ENCODE results near the gene HSPG2.

The HSPG2 gene

DNA sequence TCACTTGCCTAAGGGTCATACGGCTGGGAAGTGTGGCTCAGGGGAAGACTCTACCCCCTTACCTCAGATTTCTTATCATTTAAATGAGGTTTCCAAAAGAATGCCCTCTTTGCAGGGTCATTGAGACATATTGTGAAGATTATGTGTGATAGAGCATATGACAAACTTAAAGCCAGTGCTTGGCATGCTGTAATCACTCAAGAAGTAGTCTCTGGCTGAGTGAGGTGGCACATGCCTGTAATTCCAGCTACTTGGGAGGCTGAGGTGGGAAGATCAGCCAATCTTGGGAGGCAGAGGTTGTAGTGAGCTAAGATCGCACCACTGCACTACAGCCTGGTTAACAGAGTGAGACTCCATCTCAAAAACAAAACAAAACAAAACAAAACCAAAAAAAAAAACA is 132.6 kb downstream of the HSPG2 start:
- Histone ChIP-seq H4K20me1 (ENCODE audit: insufficient read depth) (no peaks in the 10 kb centered on the region), H3K27me3 (ENCODE audit: insufficient read depth, low read depth) (no peaks in the 10 kb centered on the region), H2AFZ (ENCODE audit: low read depth) (no peak overlapping the region), H3K4me3 (IDR thresholded peaks at IDR 0.05; ENCODE audit: insufficient read depth, low read depth, low read length) (no peak overlapping the region), H3K9ac (no peak overlapping the region), H3K4me2 (no peak overlapping the region), H3K27ac (no peak overlapping the region), H3K36me3 (ENCODE audit: insufficient read depth) (no peaks in the 10 kb centered on the region), H3K79me2 (ENCODE audit: insufficient read depth, low read depth) (no peaks in the 10 kb centered on the region), H3K4me1 (ENCODE audit: low read depth, poor library complexity, severe bottlenecking) (no peaks in the 10 kb centered on the region)
- TF ChIP-seq, protein P1, sequence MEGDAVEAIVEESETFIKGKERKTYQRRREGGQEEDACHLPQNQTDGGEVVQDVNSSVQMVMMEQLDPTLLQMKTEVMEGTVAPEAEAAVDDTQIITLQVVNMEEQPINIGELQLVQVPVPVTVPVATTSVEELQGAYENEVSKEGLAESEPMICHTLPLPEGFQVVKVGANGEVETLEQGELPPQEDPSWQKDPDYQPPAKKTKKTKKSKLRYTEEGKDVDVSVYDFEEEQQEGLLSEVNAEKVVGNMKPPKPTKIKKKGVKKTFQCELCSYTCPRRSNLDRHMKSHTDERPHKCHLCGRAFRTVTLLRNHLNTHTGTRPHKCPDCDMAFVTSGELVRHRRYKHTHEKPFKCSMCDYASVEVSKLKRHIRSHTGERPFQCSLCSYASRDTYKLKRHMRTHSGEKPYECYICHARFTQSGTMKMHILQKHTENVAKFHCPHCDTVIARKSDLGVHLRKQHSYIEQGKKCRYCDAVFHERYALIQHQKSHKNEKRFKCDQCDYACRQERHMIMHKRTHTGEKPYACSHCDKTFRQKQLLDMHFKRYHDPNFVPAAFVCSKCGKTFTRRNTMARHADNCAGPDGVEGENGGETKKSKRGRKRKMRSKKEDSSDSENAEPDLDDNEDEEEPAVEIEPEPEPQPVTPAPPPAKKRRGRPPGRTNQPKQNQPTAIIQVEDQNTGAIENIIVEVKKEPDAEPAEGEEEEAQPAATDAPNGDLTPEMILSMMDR (conservative IDR thresholded peaks at IDR 0.05; ENCODE audit: low read depth, low read length): no peak

DNA sequence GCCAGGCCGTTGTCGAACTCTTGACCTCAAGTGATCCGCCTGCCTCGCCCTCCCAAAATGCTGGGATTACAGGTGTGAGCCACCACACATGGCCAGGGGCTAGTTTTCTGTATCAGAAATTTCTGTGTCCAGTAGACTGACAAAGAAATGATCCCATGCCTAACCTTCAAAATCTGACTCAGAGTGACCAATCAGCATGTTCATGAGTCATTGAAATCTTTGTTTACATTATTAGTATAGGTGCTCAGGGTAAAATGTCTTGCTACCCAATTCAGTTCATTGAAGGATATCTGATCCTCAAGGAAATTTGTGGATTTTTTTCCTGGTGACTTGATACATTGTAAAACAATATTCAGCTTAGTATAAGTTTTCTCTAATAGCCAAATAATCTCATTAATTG is 136.0 kb downstream of the HSPG2 start:
- H3K9ac ChIP-seq: no peak overlapping the region
- no peaks in the 10 kb centered on the region for H3K79me2 ChIP-seq (ENCODE audit: insufficient read depth, low read depth)
- H3K36me3 ChIP-seq (ENCODE audit: insufficient read depth): no peaks in the 10 kb centered on the region
- no peaks in the 10 kb centered on the region for H3K4me1 ChIP-seq (ENCODE audit: low read depth, poor library complexity, severe bottlenecking)
- TF ChIP-seq, protein P1 (conservative IDR thresholded peaks at IDR 0.05; ENCODE audit: low read depth, low read length): no peak
- H3K4me2 ChIP-seq: no peak overlapping the region
- no peak overlapping the region for H3K4me3 ChIP-seq (IDR thresholded peaks at IDR 0.05; ENCODE audit: insufficient read depth, low read depth, low read length)
- H4K20me1 ChIP-seq (ENCODE audit: insufficient read depth): no peaks in the 10 kb centered on the region
- H3K27ac ChIP-seq: no peak overlapping the region
- H3K27me3 ChIP-seq (ENCODE audit: insufficient read depth, low read depth): no peaks in the 10 kb centered on the region
- H2AFZ ChIP-seq (ENCODE audit: low read depth): no peak overlapping the region

- no peak overlapping the region for H3K4me3 ChIP-seq (IDR thresholded peaks at IDR 0.05; ENCODE audit: insufficient read depth, low read depth, low read length)
- no peak overlapping the region for H3K9ac ChIP-seq
- H4K20me1 ChIP-seq (ENCODE audit: insufficient read depth): no peaks in the 10 kb centered on the region
- H3K4me2 ChIP-seq: no peak overlapping the region
- H3K79me2 ChIP-seq (ENCODE audit: insufficient read depth, low read depth): no peaks in the 10 kb centered on the region
- no peaks in the 10 kb centered on the region for H3K27me3 ChIP-seq (ENCODE audit: insufficient read depth, low read depth)
- H2AFZ ChIP-seq (ENCODE audit: low read depth): no peak overlapping the region
- H3K36me3 ChIP-seq (ENCODE audit: insufficient read depth): no peaks in the 10 kb centered on the region
- H3K4me1 ChIP-seq (ENCODE audit: low read depth, poor library complexity, severe bottlenecking): no peaks in the 10 kb centered on the region
- H3K27ac ChIP-seq: no peak overlapping the region
- TF ChIP-seq, protein P1 (conservative IDR thresholded peaks at IDR 0.05; ENCODE audit: low read depth, low read length): no peak
Observed at GRCh38 chr1:21799730-21800129, 137.4 kb downstream of the HSPG2 start.

DNA sequence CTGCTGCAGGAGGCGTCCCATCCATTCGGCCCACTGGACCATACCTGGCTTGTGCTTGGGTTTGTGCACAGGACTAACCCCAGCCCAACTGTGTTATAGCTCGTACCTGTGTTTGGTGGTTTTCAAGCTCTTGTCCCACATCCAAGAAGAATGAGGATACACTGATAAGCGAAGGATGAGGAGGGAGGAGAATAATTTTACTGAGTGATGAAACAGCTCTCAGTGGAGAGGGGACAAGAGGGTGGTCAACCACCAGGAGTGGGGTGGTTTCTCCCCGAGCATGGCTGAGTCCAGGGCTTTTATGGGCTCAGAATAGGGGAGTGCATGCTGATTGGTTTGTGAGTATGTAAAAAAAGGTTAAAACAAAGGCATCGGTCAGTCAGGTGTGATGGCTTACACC is 142.0 kb downstream of the HSPG2 start:
- Histone ChIP-seq H3K4me1 (ENCODE audit: low read depth, poor library complexity, severe bottlenecking) (peaks cover 19% of the 10 kb centered on the region), H3K4me3 (IDR thresholded peaks at IDR 0.05; ENCODE audit: insufficient read depth, low read depth, low read length) (no peak overlapping the region), H3K4me2 (no peak overlapping the region), H3K36me3 (ENCODE audit: insufficient read depth) (no peaks in the 10 kb centered on the region), H4K20me1 (ENCODE audit: insufficient read depth) (no peaks in the 10 kb centered on the region), H2AFZ (ENCODE audit: low read depth) (no peak overlapping the region), H3K79me2 (ENCODE audit: insufficient read depth, low read depth) (no peaks in the 10 kb centered on the region), H3K27me3 (ENCODE audit: insufficient read depth, low read depth) (no peaks in the 10 kb centered on the region), H3K27ac (no peak overlapping the region), H3K9ac (no peak overlapping the region)
- TF ChIP-seq, protein P1 (conservative IDR thresholded peaks at IDR 0.05; ENCODE audit: low read depth, low read length): no peak

All from KMS-11 (cell line).